NB4 (cell line): Measurements from ENCODE around the gene CDH13.

Experiments used
- CTCF ChIP-seq: IDR thresholded peaks from one replicate; pipeline ENCODE4 v1.5.1; 2012; ENCODE audit warnings: low read depth, low read length
- MAX ChIP-seq: IDR thresholded peaks from 2 replicates; pipeline ENCODE4 v1.6.1; 2011; ENCODE audit warnings: low read depth, low read length
- MYC ChIP-seq: IDR thresholded peaks from 2 replicates; pipeline ENCODE4 v1.6.1; 2011; ENCODE audit warnings: low read depth, low read length
- POLR2A ChIP-seq: IDR thresholded peaks from 2 replicates; pipeline ENCODE4 v1.6.1; 2011; ENCODE audit warnings: mild to moderate bottlenecking; ENCODE audit not compliant: insufficient read length; ENCODE audit errors: extremely low read depth

- TF ChIP-seq CTCF (no peak), POLR2A (no peak), MYC (no peak), MAX (no peak)
Measured at GRCh38 chr16:82685526-82685925, 58.8 kb downstream of the CDH13 start.
